Amniotic epithelial cell (primary cell): ENCODE data around the gene CFD.
"Not testable (repeated sequence)": the region's sequence is repeated elsewhere in the genome, so short reads cannot be mapped to it uniquely, and the experiment has no call there.

Source experiments
- DNase-seq: peaks from one replicate; pipeline ENCODE4 v3.0.0-alpha.2; 2010; ENCODE audit warnings: low read depth

Gene CFD

GRCh38 chr19:858868-859843, at the start of gene CFD:
Gene CFD, plus strand, starts transcription at chr19:859664. Its CDS starts 26 bp downstream, at chr19:859690.
- DNase-seq: no peak

GRCh38 chr19:810077-810855, 49.2 kb upstream of the CFD start:
- no peak for DNase-seq

GRCh38 chr19:810883-811489, 48.5 kb upstream of the CFD start:
- DNase-seq: no peak

- no peak for DNase-seq
Observed at GRCh38 chr19:811506-812048, 47.9 kb upstream of the CFD start.

GRCh38 chr19:812049-812746, 47.3 kb upstream of the CFD start:
- no peak for DNase-seq

- no peak for DNase-seq
Observed at GRCh38 chr19:812747-813218, 46.7 kb upstream of the CFD start.

GRCh38 chr19:813219-814151, 46.0 kb upstream of the CFD start:
- DNase-seq: no peak

GRCh38 chr19:814152-815078, 45.0 kb upstream of the CFD start:
- DNase-seq: no peak

GRCh38 chr19:815079-815774, 44.2 kb upstream of the CFD start:
- no peak for DNase-seq

- no peak for DNase-seq
Observed at GRCh38 chr19:815775-816499, 43.5 kb upstream of the CFD start.

GRCh38 chr19:816500-816857, 43.0 kb upstream of the CFD start:
- no peak for DNase-seq

GRCh38 chr19:820212-820611, 39.3 kb upstream of the CFD start:
- DNase-seq: not testable (repeated sequence)

- no peak for DNase-seq
Observed at GRCh38 chr19:821231-821824, 38.1 kb upstream of the CFD start.

GRCh38 chr19:821825-822503, 37.5 kb upstream of the CFD start, which contains the start of gene PLPPR3:
Gene PLPPR3, minus strand, starts transcription at chr19:821955. Its CDS starts 396 bp downstream, at chr19:821559.
- DNase-seq: no peak

GRCh38 chr19:823565-824121, 35.8 kb upstream of the CFD start:
- DNase-seq: peak; percentile 61

- no peak for DNase-seq
Observed at GRCh38 chr19:824885-825284, 34.6 kb upstream of the CFD start.
